H7 (cell line): Measurements from ENCODE around the gene ZNF324. TPM values are rescaled to one million over a fixed set of nuclear protein-coding genes. Genes with fewer than 3 reads are reported as not detected.
"Not testable (repeated sequence)": the region's sequence is repeated elsewhere in the genome, so short reads cannot be mapped to it uniquely, and the experiment has no call there.

ENCODE experiments used
- DNase-seq: peaks from one replicate; pipeline ENCODE4 v3.0.0; 2012
- H3K27me3 ChIP-seq: 2 replicates; pipeline ENCODE4 v1.6.0; 2011; ENCODE audit warnings: mild to moderate bottlenecking, low read length; ENCODE audit not compliant: control insufficient read depth, insufficient read depth
- H3K36me3 ChIP-seq: replicated peaks from 2 replicates; pipeline ENCODE4 v1.5.1; 2011; ENCODE audit warnings: low read length; ENCODE audit not compliant: control insufficient read depth, insufficient read depth
- H3K4me3 ChIP-seq: 2 replicates; pipeline ENCODE4 v1.5.1; 2011; ENCODE audit warnings: low read depth, mild to moderate bottlenecking, control low read depth, low read length, moderate library complexity; ENCODE audit not compliant: insufficient read depth
- total RNA-seq: library from RNA; depleted of rRNA; stranded (reverse); fragments of >200 nt; shearing (Covaris generic); gene quantifications from 2 replicates; pipeline ENCODE4 v1.2.3, GENCODE V29; 2014

The ZNF324 gene
- total RNA-seq, 1 experiment from 2014 or later = 6.6 TPM

DNA sequence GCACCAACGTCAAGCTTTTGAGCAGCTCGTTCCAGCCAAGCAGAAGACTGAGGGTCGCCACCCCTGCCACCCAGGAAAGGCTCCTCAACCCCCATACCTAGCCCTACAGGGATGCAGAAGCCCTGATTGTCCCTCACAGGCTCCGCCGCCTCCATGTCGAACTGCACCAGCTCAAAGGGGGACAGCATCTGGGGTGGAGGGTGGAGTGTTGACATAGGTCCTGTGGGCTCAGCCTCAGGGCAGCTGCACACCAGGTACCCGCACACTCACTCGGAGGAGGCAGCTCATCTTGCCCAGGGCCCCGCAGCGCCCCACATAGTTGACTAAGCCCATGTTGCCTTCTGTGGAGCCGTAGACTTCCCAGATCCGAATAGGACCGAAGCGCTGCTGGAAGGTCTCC, 33.4 kb downstream of the ZNF324 start:
- Histone ChIP-seq H3K36me3 (no peaks in the 10 kb centered on the region), H3K4me3 (peak overlapping the region; percentile 64), H3K27me3 (no peaks in the 10 kb centered on the region; the same call in 1 of the 2 replicates)
- DNase-seq = no peak

DNA sequence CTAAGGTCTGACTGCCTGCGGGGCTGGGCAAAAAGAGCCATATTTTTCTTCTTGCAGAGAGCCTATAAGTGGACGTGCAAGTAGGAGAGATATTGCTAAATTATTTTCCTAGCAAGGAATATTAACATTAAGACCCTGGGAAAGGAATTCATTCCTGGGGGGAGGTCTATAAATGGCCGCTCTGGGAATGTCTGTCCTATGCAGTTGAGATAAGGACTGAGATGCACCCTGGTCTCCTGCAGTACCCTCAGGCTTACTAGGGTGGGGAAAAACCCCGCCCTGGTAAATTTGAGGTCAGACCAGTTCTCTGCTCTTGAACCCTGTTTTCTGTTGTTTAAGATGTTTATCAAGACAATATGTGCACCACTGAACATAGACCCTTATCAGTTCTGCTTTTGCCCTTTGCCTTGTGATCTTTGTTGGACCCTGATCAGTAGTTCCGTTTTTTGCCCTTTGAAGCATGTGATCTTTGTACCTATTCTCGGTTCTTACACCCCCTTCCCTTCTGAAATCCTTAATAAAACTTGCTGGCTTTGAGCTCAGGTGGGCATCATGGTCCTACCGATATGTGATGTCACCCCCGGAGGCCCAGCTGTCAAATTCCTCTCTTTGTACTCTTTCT, 40.8 kb downstream of the ZNF324 start:
- DNase-seq, H3K27me3 ChIP-seq, H3K4me3 ChIP-seq, H3K36me3 ChIP-seq: not testable (repeated sequence)

DNA sequence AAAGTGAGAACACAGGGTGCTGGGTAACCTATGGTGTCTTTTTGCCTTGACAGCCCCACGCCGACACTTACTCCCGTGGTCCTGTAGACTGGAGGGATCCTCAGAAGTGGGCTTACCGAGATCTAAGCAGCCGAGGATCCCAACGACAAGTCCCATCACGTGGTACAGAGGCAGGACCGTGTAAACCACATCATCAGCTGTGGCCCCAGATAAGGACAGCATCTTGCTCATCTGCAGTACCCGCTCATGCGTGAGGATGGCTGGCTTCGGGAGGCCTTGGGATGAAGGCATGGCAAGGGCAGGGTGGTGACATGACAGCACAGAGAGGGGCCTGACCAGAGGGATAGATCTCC, 42.8 kb downstream of the ZNF324 start:
- Histone ChIP-seq H3K4me3 (no peak overlapping the region), H3K27me3 (no peaks in the 10 kb centered on the region), H3K36me3 (no peaks in the 10 kb centered on the region)
- DNase-seq = no peak

DNA sequence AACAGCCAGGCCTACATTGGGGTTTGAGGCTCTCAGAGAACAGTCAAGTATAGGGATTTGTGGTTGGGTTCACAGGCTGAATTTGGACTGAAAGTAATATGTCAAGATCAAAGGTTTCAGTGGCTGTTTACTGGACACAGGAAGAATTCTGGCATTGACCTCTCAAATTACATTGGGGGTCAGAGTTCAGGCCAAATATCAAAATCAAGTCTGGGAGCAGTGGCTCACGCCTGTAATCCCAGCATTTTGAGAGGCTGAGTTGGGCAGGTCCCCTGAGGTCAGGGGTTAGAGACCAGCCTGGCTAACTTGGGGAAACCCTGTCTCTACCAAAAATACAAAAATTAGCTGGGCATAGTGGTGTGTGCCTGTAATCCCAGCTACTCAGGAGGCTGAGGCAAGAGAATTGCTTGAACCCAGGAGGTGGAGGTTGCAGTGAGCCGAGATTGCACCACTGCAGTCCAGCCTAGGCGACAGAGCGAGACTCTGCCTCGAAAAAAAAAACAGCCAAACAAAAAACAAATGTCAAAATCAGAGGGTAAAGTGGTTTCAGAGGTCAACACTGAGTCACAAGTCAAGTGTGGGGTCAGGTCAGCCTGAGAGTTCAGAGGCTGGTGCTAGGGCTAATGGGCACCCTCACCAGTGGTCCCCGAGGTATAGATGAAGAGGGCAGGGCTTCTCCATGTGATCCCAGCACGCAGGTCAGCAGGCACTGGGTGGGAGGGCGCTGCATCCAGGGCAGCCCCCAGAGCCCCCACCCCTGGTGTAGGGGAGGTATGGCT, 43.4 kb downstream of the ZNF324 start:
- Histone ChIP-seq H3K36me3 (no peaks in the 10 kb centered on the region), H3K27me3 (no peaks in the 10 kb centered on the region), H3K4me3 (no peak overlapping the region)
- no peak for DNase-seq

DNA sequence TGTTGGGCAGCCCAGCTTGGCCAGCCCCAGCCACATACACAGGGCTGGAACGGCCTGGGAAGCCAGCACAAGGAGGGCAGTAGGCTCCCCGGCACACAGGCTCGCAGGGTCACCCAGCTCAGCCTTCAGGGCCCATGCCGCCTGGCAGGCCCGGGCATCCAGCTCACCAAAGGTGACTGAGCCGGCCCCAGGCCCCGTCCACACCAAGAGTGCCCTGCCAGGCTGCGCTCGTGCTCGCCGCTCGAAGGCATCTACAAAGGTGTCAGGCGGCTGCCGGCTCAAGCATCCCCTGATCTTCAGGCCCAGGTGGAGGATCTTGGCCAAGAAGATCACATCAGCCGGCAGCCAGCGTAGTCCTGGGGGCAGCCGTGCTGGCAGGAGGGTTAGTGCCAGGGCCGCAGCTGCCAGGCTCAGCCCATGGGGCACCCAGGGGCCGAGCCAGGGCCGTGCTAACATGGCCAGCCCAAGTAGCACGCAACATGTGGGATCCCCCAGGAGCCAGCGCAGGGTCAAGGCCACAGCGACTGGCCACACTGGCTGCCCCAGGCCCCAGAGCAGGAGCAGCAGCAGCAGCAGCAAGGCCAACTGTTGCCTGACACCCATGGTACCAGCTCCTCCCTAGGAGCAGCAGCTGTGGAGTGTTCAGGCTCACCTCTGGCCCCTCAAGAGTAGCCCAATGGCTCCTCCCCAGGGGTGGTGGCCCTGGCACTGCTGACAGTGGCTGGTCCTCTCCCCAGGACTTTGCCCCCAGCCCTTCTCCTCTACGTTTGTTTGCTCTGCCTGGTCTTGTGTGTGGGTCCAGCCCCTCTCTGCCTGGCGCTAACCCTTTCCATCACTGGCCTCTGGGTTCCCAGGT, 44.7 kb downstream of the ZNF324 start, which contains the start of gene SLC27A5:
TSS of gene SLC27A5 (minus strand) at position 640 of the 856 bp plus-strand sequence. CDS start at position 603, 37 bp downstream.
- peak; percentile 43 for DNase-seq
- Histone ChIP-seq H3K4me3 (no peak within 1 kb of the TSS), H3K27me3 (no peaks in the 10 kb centered on the region), H3K36me3 (no peaks in the 10 kb centered on the region)

DNA sequence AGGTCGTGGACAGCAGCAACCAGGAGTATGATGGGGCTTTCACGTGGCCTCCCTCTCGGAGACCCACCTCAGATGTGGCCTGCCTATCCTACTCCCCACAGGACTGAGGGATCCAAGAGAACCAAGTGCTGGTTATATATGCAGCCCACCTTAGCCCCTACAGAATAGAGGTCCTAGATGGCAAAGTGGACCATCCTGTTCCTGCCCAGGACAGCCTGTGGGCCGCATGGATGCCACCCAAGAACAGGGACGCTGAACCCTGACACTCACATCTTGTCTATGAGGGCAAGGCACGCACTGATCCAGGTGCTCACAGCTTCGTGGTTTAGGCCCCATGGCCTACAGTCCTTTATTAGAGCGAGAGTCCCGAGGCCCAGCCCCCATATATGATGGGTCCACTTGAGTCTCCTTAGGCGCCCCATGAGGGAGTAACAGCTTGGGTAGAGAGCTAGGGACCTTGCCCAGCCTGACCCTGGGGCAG, 46.4 kb downstream of the ZNF324 start:
- no peaks in the 10 kb centered on the region; the same call in 1 of the 2 replicates for H3K36me3 ChIP-seq
- no peaks in the 10 kb centered on the region for H3K27me3 ChIP-seq
- H3K4me3 ChIP-seq = no peak overlapping the region
- no peak for DNase-seq

DNA sequence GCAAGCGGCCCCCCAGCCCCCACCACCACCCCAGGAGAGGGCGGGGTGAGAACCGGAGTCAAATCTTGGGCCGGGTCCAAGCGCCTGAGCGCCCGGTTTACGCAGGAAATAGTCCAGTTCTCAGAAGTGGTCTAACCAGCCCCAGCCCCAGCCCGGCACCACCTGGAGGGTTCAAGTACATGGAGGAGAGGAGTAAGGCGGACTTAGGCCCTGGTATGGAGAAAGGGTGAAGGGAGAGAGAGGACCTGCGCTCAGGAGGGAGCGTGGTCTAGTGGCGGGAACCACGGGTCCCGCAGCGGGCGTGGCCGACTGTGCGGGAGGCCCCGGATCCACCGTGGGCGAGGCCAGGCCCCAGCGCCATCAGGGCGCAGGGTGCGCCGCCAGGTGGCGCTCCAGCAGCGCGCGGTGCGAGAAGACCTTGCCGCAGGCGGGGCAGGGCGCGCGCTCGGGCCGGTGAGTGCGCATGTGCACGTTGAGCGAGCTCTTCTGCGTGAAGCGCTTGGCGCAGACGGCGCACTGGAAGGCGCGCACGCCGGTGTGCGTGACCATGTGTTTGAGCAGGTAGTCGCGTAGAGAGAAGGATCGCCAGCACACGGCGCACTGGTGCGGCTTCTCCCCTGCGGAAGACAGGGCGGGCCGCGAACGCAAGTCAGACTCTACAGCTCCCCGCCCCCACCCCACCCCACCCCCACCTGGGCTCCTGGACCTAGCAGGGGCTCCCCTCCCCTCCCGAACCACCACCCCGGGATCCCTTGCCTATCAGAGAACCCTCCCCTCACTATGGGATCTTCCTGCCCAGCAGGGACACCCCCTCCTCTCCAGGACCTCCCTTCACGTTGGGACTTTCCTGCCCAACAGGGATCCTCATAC, 47.0 kb downstream of the ZNF324 start:
- peak; percentile 99 for DNase-seq
- H3K27me3 ChIP-seq = no peaks in the 10 kb centered on the region
- no peaks in the 10 kb centered on the region; the same call in 1 of the 2 replicates for H3K36me3 ChIP-seq
- H3K4me3 ChIP-seq = peak overlapping the region; percentile 53

DNA sequence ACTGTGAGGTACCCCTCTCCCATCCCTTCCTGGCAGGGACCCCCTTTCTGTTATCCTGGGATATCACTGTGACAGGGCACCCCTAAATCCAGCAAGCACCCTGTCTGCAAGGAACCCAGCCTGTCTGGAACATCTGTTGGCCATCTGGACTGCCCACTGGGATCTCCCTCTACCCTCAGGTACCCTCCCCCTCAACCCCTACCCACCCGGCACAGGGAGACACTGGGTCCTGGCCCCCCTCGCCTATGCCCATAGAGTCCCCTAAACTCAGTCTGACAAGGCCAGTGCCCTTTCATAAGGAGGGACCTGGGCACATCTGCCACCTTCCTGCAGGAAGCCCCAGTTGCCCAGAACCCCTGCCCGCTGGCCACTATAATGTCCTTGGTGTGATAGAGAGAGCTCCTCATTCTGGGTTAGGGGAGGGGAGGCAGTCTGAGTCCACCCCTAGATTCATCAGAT, 47.7 kb downstream of the ZNF324 start:
- H3K4me3 ChIP-seq = peak overlapping the region; percentile 53
- no peak for DNase-seq
- H3K36me3 ChIP-seq = no peaks in the 10 kb centered on the region; the same call in 1 of the 2 replicates
- no peaks in the 10 kb centered on the region for H3K27me3 ChIP-seq

DNA sequence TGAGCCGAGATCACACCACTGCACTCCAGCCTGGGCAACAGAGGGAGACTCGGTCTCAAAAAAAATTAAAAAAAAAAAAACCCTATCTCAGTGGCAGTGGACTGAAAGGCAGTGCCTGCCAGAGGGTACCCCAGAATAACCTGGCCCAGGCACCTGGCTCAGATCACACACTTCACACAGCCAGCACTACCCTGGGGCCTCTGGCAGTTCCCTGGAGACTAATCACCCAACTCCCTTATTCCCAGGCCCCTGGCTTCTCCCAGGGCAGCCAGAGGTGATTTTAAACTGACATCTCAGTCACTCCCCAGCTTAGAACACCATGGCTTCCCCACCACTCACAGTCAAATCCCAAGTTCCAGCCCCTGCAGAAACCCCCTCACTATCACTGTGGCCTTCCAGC, 48.4 kb downstream of the ZNF324 start:
- no peak for DNase-seq
- Histone ChIP-seq H3K4me3 (no peak overlapping the region), H3K27me3 (no peaks in the 10 kb centered on the region), H3K36me3 (no peaks in the 10 kb centered on the region; the same call in 1 of the 2 replicates)

DNA sequence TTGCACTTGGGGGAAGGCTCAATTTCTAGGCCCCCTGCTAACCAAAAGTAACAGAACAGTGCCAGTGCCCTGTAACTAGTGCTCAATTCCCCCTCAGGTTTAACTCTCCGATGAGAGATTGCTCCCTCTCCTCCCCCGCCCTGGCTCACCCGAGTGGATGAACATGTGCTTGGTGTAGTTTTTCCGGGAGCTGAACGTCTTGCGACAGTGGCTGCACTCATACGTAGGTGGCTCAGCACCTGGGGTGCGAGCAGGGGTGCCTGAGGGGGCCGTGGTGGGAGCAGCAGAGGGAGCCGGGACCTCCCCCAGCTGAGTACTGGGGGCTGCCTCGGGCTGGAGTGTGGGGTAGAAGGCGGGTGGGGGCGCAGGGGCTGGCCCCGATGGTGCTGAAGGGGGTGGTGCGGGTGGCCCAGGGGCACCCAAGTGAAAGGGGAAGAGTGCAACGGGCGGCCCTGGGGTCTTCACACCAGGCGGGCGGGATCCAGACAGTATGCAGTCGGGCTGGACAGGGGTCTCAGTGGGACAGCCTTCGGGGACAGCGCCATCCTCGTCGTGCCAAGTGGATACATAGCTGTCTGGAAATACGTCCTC, 49.5 kb downstream of the ZNF324 start:
- no peak overlapping the region for H3K4me3 ChIP-seq
- DNase-seq = peak; percentile 46
- no peaks in the 10 kb centered on the region for H3K27me3 ChIP-seq
- H3K36me3 ChIP-seq = no peaks in the 10 kb centered on the region; the same call in 1 of the 2 replicates

DNA sequence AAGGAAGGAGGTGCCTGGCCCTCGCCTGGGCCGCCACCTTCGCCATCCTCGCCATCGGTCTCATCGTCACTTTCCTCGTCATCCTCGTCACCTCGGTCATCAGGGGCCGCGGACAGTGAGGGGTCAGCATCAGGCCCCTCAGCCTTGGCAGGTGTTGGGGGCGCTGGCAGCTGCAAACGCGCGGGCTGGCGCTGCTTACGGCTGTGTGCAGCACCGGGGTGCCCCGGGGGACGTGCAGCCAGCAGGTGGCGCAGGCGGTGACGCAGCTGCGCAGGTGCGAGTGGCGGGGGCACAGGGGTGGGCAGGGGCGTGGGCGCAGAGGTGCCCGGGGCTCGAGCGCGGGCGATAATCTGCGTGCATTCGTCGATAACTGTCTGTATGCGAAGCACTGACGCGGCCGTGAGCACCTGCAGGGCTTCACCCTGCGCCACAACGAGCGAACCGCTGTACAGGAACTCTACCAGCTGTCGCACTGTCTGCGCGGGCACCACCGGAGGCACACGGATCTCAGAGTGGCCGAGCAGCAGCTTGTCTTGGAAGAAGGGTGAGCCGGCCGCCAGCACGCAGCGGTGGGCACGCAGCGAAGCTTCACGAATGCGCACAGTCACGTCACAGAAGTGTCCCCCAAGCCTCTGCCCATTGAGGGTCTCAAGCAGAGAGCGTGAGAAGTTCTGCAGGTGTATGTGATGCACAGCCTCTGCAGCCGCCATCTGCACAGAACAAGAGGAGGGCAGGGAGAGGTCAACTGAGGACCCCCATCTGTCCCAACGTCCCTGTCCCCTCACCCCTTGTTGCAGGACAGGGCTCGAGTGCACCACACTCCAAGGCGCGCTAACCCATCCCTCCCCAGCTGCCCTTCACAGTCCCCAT, 50.3 kb downstream of the ZNF324 start:
- Histone ChIP-seq H3K36me3 (no peaks in the 10 kb centered on the region; the same call in 1 of the 2 replicates), H3K4me3 (no peak overlapping the region), H3K27me3 (no peaks in the 10 kb centered on the region)
- peak; percentile 67 for DNase-seq

DNA sequence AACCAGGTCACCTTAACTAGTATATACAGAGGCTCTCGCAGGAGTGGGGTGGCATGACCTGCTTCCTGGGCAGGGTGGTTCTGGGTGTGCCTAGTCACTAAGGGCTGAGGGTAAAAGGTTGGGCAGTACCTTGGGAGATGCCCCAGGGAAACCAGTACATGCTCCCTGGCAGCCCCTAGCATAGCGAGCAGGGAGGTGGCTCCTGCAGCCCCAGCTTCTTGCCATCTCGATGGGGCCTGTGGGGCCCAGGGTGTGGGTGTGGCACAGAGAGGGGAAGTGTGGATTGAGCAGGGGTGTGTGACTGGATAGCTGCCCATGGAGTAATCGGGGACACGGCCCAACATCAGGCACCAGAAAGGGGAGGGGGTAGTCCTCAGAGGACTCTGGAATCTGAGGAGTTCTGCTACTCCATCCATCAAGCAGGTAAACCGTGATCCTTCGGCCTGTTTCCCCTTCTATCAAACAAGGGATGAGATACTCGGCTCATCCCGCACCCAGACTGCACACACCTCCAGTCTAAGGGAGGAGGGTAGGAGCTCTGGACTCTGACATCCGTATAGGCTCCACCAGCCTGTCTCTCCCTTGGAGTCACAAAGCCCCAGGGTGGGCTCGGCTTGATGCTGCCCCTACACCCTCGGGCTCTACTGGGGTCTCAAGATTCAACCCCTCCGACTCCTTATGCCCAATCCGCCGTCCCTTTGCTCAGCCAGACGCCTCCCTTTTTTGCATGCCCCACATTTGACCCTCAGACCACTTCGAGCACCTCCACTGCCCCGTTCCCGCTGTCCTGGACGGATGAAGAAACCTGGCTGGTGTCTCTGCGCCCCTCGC, 51.6 kb downstream of the ZNF324 start:
- H3K27me3 ChIP-seq = no peaks in the 10 kb centered on the region
- peak; percentile 45 for DNase-seq
- no peaks in the 10 kb centered on the region; the same call in 1 of the 2 replicates for H3K36me3 ChIP-seq
- H3K4me3 ChIP-seq = peak overlapping the region; percentile 83
